Adrenal gland (tissue), 12 donors: ENCODE measurements around the gene LANCL2. TPM values are rescaled to one million over a fixed set of nuclear protein-coding genes. Genes with fewer than 3 reads are reported as not detected.

Source experiments
- DNase-seq, 7 donors: peaks; one replicate each; pipeline ENCODE4 v3.0.0-alpha.2; 2019 to 2020
- H3K27ac ChIP-seq, 5 donors: fragments of 200-600 bp; sonication (generic) in 4 of 5; 1 replicate in 3 of 5; 2 replicates in 2 of 5; pipeline versions ENCODE4 v1.5.1 to v1.8.0; 2016 to 2020; ENCODE audit warnings: mild to moderate bottlenecking in 1 of 5
- H3K27me3 ChIP-seq: fragments of 200-600 bp; 2 replicates; pipeline ENCODE4 v1.8.0; 2021
- H3K36me3 ChIP-seq, 2 donors: fragments of 200-600 bp; replicated peaks in 1 of 2; 1 replicate in 1 of 2; 2 replicates in 1 of 2; pipeline versions ENCODE4 v1.5.1 to v1.8.0; 2018 to 2022
- H3K4me1 ChIP-seq, 2 donors: fragments of 200-600 bp; replicated peaks in 1 of 2; 1 replicate in 1 of 2; 2 replicates in 1 of 2; pipeline versions ENCODE4 v1.5.1 to v1.8.0; 2018 to 2021
- H3K4me3 ChIP-seq, 4 donors: fragments of 200-600 bp; sonication (generic) in 3 of 4; one replicate each; pipeline ENCODE4 v1.5.1; 2016 to 2018
- H3K9me3 ChIP-seq, 3 donors: fragments of 200-600 bp; sonication (generic) in 1 of 3; replicated peaks in 1 of 3; 1 replicate in 2 of 3; 2 replicates in 1 of 3; pipeline versions ENCODE4 v1.5.1 to v1.8.0; 2016 to 2021
- CTCF ChIP-seq, 6 experiments: fragments of 450-650 bp in 4 of 6; fragments of 200-600 bp in 2 of 6; sonication (generic) in 1 of 6; IDR thresholded peaks; 1 replicate in 5 of 6; 2 replicates in 1 of 6; pipeline versions ENCODE4 v1.5.1 to v1.8.0; 2016 to 2021; ENCODE audit warnings: antibody characterized with exemption in 6 of 6, mild to moderate bottlenecking in 2 of 6, moderate library complexity in 1 of 6
- POLR2A ChIP-seq, 2 donors: fragments of 450-650 bp; IDR thresholded peaks; one replicate each; pipeline ENCODE4 v1.6.1; 2017; ENCODE audit warnings: antibody characterized with exemption in 2 of 2, mild to moderate bottlenecking in 2 of 2, moderate library complexity in 1 of 2
- WGBS, 4 donors: extraction: QIAGEN DNeasy Blood & Tissue Kit in 2 of 4; methylation state at CpG; one replicate each; pipeline versions ENCODE4 v1.1.5 to v1.1.7; 2013 to 2017; 5-methylcytosine and 5-hydroxymethylcytosine counted together
- intact Hi-C, 2 donors: fragments of 100-400 bp; cut with DNase I; formaldehyde crosslinking; loops; one replicate each; pipeline versions ENCODE4 v1.14.1 to v1.15.0; 2022 to 2023
- polyA plus RNA-seq, 3 donors: library from polyadenylated mRNA; stranded (reverse); fragments of 200-250 nt in 2 of 3; fragments of 350-450 nt in 1 of 3; fragmentation: Illumina TruSeq in 1 of 3; extraction: RNeasy Lipid Tissue Mini Kit (QIAGEN cat#74804) in 1 of 3; gene quantifications; one replicate each; pipeline ENCODE4 v1.2.3, GENCODE V29; 2013 to 2014
- total RNA-seq, 9 donors: library from RNA; depleted of rRNA in 4 of 9; stranded (reverse); fragments of >200 nt in 4 of 9; fragments of 120-200 nt in 1 of 9; fragmentation: NEBNext Ultra II Directional in 1 of 9; extraction: Animal tissue kit (Norgen Biotek cat#: 25700) in 1 of 9; gene quantifications; one replicate each; pipeline versions ENCODE4 v1.1.0 to v1.2.4, GENCODE V29; 2013 to 2023
- donor health status: healthy with polysubstance abuse.
- donor health status: Bipolar disorder and iron deficiency.
- donor health status: DM: yes; HTN: yes; CAD: no.
- donor health status: DM: no; HTN: no; CAD: no.
- donor health status: DM: no; HTN: no; CAD: no.
- donor health status: DM: yes; HTN: yes; CAD: no.

The LANCL2 gene
- total and polyA plus RNA-seq, 12 donors = 10.5 to 28.1 (median 18.1) TPM

GRCh38 chr7:55457801-55458200 lies 92.7 kb downstream of the LANCL2 start:
- H3K4me3 ChIP-seq = no peak overlapping the region
- H3K36me3 ChIP-seq = no peaks in the 10 kb centered on the region
- H3K4me1 ChIP-seq = no peaks in the 10 kb centered on the region
- intact Hi-C loops = no loop called here
- WGBS, 4 donors = 90 to 96% (median 95%) methylated on average over 1 of the region's 1 CpG
- peaks cover 0 to 12% (median 0%) of the 10 kb centered on the region in 3 donors for H3K9me3 ChIP-seq
- TF ChIP-seq POLR2A (IDR thresholded peaks at IDR 0.05) (no peak), CTCF (IDR thresholded peaks at IDR 0.05) (no peak)
- H3K27ac ChIP-seq = no peak overlapping the region
- no peak for DNase-seq
- no peaks in the 10 kb centered on the region for H3K27me3 ChIP-seq

- TF ChIP-seq CTCF (IDR thresholded peaks at IDR 0.05) (no peak), POLR2A (IDR thresholded peaks at IDR 0.05) (no peak)
- Histone ChIP-seq H3K4me1 (no peaks in the 10 kb centered on the region), H3K36me3 (no peaks in the 10 kb centered on the region), H3K9me3 (peaks cover 0 to 12% (median 0%) of the 10 kb centered on the region in 3 donors), H3K27me3 (no peaks in the 10 kb centered on the region), H3K4me3 (no peak overlapping the region), H3K27ac (no peak overlapping the region)
- 48 to 69% (median 56%) methylated on average over 1 of the region's 1 CpG for WGBS, 4 donors
- no peak for DNase-seq
- intact Hi-C loops = no loop called here
Observed at GRCh38 chr7:55458351-55458750, 93.2 kb downstream of the LANCL2 start.

- no peak for DNase-seq
- Histone ChIP-seq H3K4me3 (no peak overlapping the region), H3K27ac (no peak overlapping the region), H3K36me3 (peaks cover 0 to 4% of the 10 kb centered on the region in 2 donors), H3K9me3 (peaks cover 0 to 9% (median 0%) of the 10 kb centered on the region in 3 donors), H3K4me1 (no peaks in the 10 kb centered on the region), H3K27me3 (no peaks in the 10 kb centered on the region)
- TF ChIP-seq CTCF (IDR thresholded peaks at IDR 0.05) (no peak), POLR2A (IDR thresholded peaks at IDR 0.05) (no peak)
- 91 to 100% (median 97%) methylated on average over 2 to 4 of the region's 4 CpGs for WGBS, 4 donors
- intact Hi-C loops = no loop called here
Observed at GRCh38 chr7:55463686-55464262, 98.6 kb downstream of the LANCL2 start.

GRCh38 chr7:55464422-55464821 lies 99.3 kb downstream of the LANCL2 start:
- 95 to 100% (median 97%) methylated on average over 1 to 2 of the region's 2 CpGs for WGBS, 4 donors
- H3K36me3 ChIP-seq = peaks cover 0 to 4% of the 10 kb centered on the region in 2 donors
- no peak overlapping the region for H3K27ac ChIP-seq

More at GRCh38 chr7:55464422-55464821, 99.3 kb downstream of the LANCL2 start:
- H3K27me3 ChIP-seq = no peaks in the 10 kb centered on the region
- intact Hi-C loops = no loop called here
- no peaks in the 10 kb centered on the region for H3K4me1 ChIP-seq
- no peak for TF ChIP-seq CTCF (IDR thresholded peaks at IDR 0.05)
- no peak for TF ChIP-seq POLR2A (IDR thresholded peaks at IDR 0.05)
- peaks cover 0 to 4% (median 0%) of the 10 kb centered on the region in 3 donors for H3K9me3 ChIP-seq
- no peak for DNase-seq
- no peak overlapping the region for H3K4me3 ChIP-seq
